ENCODE data around the gene SREBF2.
"Not testable (repeated sequence)": the region's sequence is repeated elsewhere in the genome, so short reads cannot be mapped to it uniquely, and the experiment has no call there.

Gene SREBF2

GRCh38 chr22:41821471-41822316 lies 11.2 kb upstream of the SREBF2 start:
- ATAC-seq: no peak

GRCh38 chr22:41822317-41823057 lies 10.4 kb upstream of the SREBF2 start:
- peak; percentile 99 for ATAC-seq

- no peak for ATAC-seq
These were observed 9.1 kb upstream of the SREBF2 start for GRCh38 chr22:41823797-41824196.

GRCh38 chr22:41825376-41825775 lies 7.5 kb upstream of the SREBF2 start:
- ATAC-seq: no peak

GRCh38 chr22:41826021-41826420 lies 6.9 kb upstream of the SREBF2 start:
- no peak for ATAC-seq

- no peak for ATAC-seq
These were observed 6.2 kb upstream of the SREBF2 start for GRCh38 chr22:41826430-41827383.

- no peak for ATAC-seq
These were observed 5.2 kb upstream of the SREBF2 start for GRCh38 chr22:41827671-41828070.

- no peak for ATAC-seq
These were observed 4.4 kb upstream of the SREBF2 start for GRCh38 chr22:41828516-41828915.

- ATAC-seq: no peak
These were observed 2.7 kb upstream of the SREBF2 start for GRCh38 chr22:41830174-41830573.

GRCh38 chr22:41831383-41831782 lies 1.5 kb upstream of the SREBF2 start:
- ATAC-seq: no peak

GRCh38 chr22:41831828-41832552 lies 915 bp upstream of the SREBF2 start:
- no peak for ATAC-seq

GRCh38 chr22:41833369-41834004 lies 582 bp downstream of the SREBF2 start:
- peak; percentile 9 to 12 for ATAC-seq

GRCh38 chr22:41834005-41834944 lies 1.4 kb downstream of the SREBF2 start:
- ATAC-seq: no peak

GRCh38 chr22:41835462-41835861 lies 2.6 kb downstream of the SREBF2 start:
- not testable (repeated sequence) for ATAC-seq

GRCh38 chr22:41836551-41836950 lies 3.6 kb downstream of the SREBF2 start:
- no peak for ATAC-seq

- no peak for ATAC-seq
These were observed 6.1 kb downstream of the SREBF2 start for GRCh38 chr22:41838842-41839618.

GRCh38 chr22:41840216-41840615 lies 7.3 kb downstream of the SREBF2 start:
- ATAC-seq: no peak

GRCh38 chr22:41841085-41841712 lies 8.3 kb downstream of the SREBF2 start:
- ATAC-seq: no peak

Data from activated CD4-positive, CD25-positive, alpha-beta regulatory T cell treated with anti-CD3 and anti-CD28 coated beads, Interleukin-2, amount 50 U/mL, for 24 hours (primary cell).